GM12865 (cell line): ENCODE results near the gene CTPS2.

Source experiments
- DNase-seq: peaks from one replicate; pipeline ENCODE4 v3.0.0; 2010; ENCODE audit warnings: low read depth
- H3K4me3 ChIP-seq: 2 replicates; pipeline ENCODE4 v1.5.1; 2011; ENCODE audit warnings: mild to moderate bottlenecking, low read depth, low read length, control low read depth
- CTCF ChIP-seq: IDR thresholded peaks from 2 replicates; pipeline ENCODE4 v1.5.1; 2011; ENCODE audit warnings: low read length, control low read depth, low read depth, inconsistent platforms; ENCODE audit not compliant: insufficient read depth; ENCODE audit errors: missing control alignments

The CTPS2 gene

DNA sequence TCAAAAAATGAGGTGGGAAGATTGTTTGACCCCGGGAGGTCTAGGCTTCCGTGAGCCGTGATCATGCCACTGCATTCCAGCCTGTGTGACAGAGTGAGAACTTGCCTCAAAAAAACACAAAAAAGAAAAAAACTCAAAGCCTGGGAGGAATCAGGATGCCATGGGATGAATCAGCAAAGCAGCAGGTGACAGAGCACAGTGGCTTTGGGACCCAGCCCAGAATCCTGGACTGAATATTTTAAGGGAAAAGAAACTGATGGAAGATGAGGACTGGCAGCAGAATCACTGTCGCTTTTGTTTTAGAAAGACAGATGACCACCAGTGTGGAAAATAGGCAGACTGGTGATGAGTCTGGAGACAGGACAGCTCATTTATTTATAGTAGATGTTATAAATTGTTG is 45.9 kb downstream of the CTPS2 start:
- DNase-seq, result no peak
- no peak overlapping the region for H3K4me3 ChIP-seq
- TF ChIP-seq CTCF, result no peak

GRCh38 chrX:16665089-16665488 is 47.4 kb downstream of the CTPS2 start:
- TF ChIP-seq CTCF, result no peak
- H3K4me3 ChIP-seq, result no peak overlapping the region
- no peak for DNase-seq

DNA sequence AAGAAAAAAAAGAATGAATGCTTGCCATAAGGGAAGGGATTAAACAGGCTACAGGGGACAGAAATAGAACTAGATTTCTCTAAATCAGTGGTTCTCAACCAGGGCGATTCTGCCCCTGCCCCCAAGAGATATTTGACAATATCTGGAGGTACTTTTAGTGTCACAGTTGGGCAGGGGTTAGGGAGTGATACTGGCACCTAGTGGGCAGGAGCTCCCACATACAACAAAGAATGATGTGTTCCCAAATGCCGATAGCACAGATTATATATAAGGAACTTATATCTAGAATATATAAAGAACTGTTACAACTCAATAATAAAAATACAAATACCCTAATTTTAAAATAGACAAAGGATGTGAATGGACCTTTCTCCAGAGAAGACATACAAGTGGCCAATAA is 47.8 kb downstream of the CTPS2 start:
- TF ChIP-seq CTCF, result no peak
- H3K4me3 ChIP-seq, result no peak overlapping the region
- DNase-seq, result no peak

DNA sequence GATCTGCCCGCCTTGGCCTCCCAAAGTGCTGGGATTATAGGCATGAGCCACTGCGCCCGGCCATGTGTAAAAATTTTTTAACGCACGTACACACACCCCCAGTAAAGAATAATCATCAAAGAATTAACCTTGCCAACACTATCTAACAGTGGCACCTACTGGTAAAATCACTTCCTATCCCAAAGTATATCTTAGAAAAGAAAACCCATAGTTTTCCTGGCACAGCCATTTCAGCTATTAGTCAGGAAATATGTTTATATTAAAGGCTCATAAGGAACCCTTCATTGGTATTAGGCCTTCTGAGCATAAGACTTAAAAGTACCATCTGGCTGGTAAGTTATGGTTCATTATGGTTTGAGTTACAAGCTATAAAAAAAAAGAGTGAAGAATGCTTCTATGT is 48.4 kb downstream of the CTPS2 start:
- TF ChIP-seq CTCF, result no peak
- H3K4me3 ChIP-seq, result no peak overlapping the region
- DNase-seq, result no peak

DNA sequence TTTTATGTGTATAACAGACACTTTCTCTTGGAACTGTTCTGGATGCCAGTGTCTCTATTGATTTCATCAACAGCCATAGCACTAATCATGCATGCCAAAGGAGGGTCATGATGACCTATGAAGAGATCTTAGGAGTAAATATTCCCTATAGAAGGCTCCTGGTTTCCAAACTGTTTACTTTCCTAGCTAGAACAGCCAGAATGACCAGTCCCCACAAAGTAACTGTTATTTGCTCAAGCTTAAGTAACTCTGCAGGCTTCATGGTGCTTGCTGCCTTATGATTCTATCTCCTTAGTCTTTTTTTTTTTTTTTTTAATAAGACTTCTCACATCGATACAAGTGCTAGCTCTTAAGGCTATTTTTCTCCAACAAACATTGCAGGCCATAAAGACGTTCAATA is 50.1 kb downstream of the CTPS2 start:
- no peak for DNase-seq
- TF ChIP-seq CTCF, result no peak

GRCh38 chrX:16661495-16661894 is 51.0 kb downstream of the CTPS2 start:
- no peak for TF ChIP-seq CTCF
- DNase-seq, result no peak
- no peak overlapping the region for H3K4me3 ChIP-seq

More for the DNA sequence above, 50.1 kb downstream of the CTPS2 start:
- H3K4me3 ChIP-seq, result no peak overlapping the region

DNA sequence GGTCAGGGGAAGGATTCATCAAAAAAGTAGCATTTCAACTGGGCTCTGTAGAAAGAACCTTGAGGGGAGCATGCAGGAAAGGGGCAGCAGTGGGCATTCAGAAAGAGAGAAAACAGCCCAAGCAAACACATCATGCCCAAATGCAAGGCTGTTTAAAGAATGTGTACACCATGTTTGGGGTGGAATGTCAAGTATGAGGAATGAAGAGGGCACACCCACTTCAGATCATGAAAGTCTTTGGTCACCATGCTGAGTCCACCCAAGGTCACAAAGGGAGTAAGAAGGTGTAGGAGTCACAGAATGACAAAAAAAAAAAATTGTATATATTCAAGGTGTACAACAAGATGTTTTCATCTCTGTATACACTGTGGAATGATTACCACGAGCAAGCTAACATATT is 53.1 kb downstream of the CTPS2 start:
- DNase-seq, result no peak
- no peak overlapping the region for H3K4me3 ChIP-seq
- no peak for TF ChIP-seq CTCF
